B cell (primary cell): ENCODE data around the gene JSRP1. TPM values are rescaled to one million over a fixed set of nuclear protein-coding genes. Genes with fewer than 3 reads are reported as not detected.
A peak's percentile ranks its signal among the peaks of the same experiment; 100 is the strongest.

ENCODE experiments used
- ATAC-seq: fragments of 200-7000 bp; cut with Tn5 transposase; one replicate; pipeline ENCODE4 v1.10.0; 2021; ENCODE audit warnings: low read depth, mild to moderate bottlenecking, moderate number of reproducible peaks, moderate library complexity
- CTCF ChIA-PET: fragments of 350-600 bp; sonication (Branson Sonifier 250); formaldehyde crosslinking; loops from one replicate; lab custom pipeline; 2021; ENCODE audit warnings: antibody characterized with exemption, inconsistent platforms; lab: Charles Lee
- POLR2A ChIA-PET: fragments of 350-600 bp; sonication (Branson Sonifier 250); formaldehyde crosslinking; loops from one replicate; lab custom pipeline; 2021; ENCODE audit warnings: antibody characterized with exemption; lab: Charles Lee
- DNase-seq: peaks from one replicate; pipeline ENCODE4 v3.0.0; 2013
- H2AFZ ChIP-seq: 2 replicates; pipeline ENCODE4 v1.6.1; 2012; ENCODE audit warnings: mild to moderate bottlenecking, low read depth, low read length; ENCODE audit not compliant: insufficient read depth, poor library complexity, severe bottlenecking
- H3K27ac ChIP-seq, 2 donors: 1 replicate in 1 of 2; 2 replicates in 1 of 2; pipeline ENCODE4 v1.5.1; 2012 to 2013; ENCODE audit warnings: low read length in 2 of 2, mild to moderate bottlenecking in 2 of 2, moderate library complexity in 1 of 2
- H3K27me3 ChIP-seq, 4 experiments: fragments of 200-600 bp in 1 of 4; sonication (generic) in 1 of 4; replicated peaks in 1 of 4; 1 replicate in 2 of 4; 2 replicates in 2 of 4; pipeline versions ENCODE4 v1.6.1 to v1.7.0; 2013 to 2016; ENCODE audit warnings: low read length in 3 of 4, mild to moderate bottlenecking in 2 of 4, mixed read lengths in 1 of 4, moderate library complexity in 1 of 4; ENCODE audit not compliant: insufficient read depth in 4 of 4, control insufficient read depth in 3 of 4; ENCODE audit errors: control extremely low read depth in 1 of 4
- H3K36me3 ChIP-seq, 2 experiments: replicated peaks in 1 of 2; 1 replicate in 1 of 2; 2 replicates in 1 of 2; pipeline versions ENCODE4 v1.6.1 to v1.7.1; 2013; ENCODE audit warnings: low read length in 1 of 2; ENCODE audit not compliant: insufficient read depth in 2 of 2, control insufficient read depth in 1 of 2; ENCODE audit errors: control extremely low read depth in 1 of 2, extremely low read depth in 1 of 2
- H3K4me1 ChIP-seq, 2 donors: fragments of 200-600 bp in 1 of 2; sonication (generic) in 1 of 2; 1 replicate in 1 of 2; 2 replicates in 1 of 2; pipeline versions ENCODE4 v1.5.1 to v1.6.1; 2013 to 2017; ENCODE audit warnings: low read length in 2 of 2; ENCODE audit not compliant: control insufficient read depth in 2 of 2, insufficient read depth in 2 of 2
- H3K4me2 ChIP-seq: replicated peaks from 2 replicates; pipeline ENCODE3; 2012; ENCODE audit warnings: mild to moderate bottlenecking, low read depth, low read length; ENCODE audit not compliant: poor library complexity, severe bottlenecking
- H3K4me3 ChIP-seq, 5 experiments: fragments of 200-600 bp in 1 of 5; sonication (generic) in 1 of 5; 1 replicate in 3 of 5; 2 replicates in 2 of 5; pipeline versions ENCODE4 v1.5.1 to v1.7.0; 2011 to 2016; ENCODE audit warnings: low read length in 4 of 5, mild to moderate bottlenecking in 4 of 5, low read depth in 2 of 5, control low read depth in 1 of 5, moderate library complexity in 1 of 5; ENCODE audit not compliant: insufficient read depth in 1 of 5; ENCODE audit errors: control extremely low read depth in 1 of 5, extremely low read depth in 1 of 5
- H3K79me2 ChIP-seq: fragments of 200-600 bp; sonication (generic); one replicate; pipeline ENCODE4 v1.6.0; 2016; ENCODE audit warnings: low read length; ENCODE audit not compliant: control insufficient read depth, insufficient read depth
- H3K9ac ChIP-seq: fragments of 200-600 bp; sonication (generic); 2 replicates; pipeline ENCODE4 v1.6.1; 2017; ENCODE audit warnings: mild to moderate bottlenecking, low read length, moderate library complexity
- H3K9me3 ChIP-seq, 3 donors: one replicate each; pipeline versions ENCODE4 v1.6.1 to v1.7.1; 2013; ENCODE audit warnings: low read length in 2 of 3; ENCODE audit not compliant: control insufficient read depth in 2 of 3, insufficient read depth in 1 of 3; ENCODE audit errors: control extremely low read depth in 1 of 3
- H4K20me1 ChIP-seq: 2 replicates; pipeline ENCODE4 v1.6.0; 2012; ENCODE audit warnings: mild to moderate bottlenecking, low read length; ENCODE audit not compliant: insufficient read depth, control insufficient read depth, poor library complexity, severe bottlenecking
- H3K27ac Mint-ChIP-seq: one replicate; pipeline ENCODE4 v1.8.0; 2021; ENCODE audit warnings: mixed read lengths
- H3K27me3 Mint-ChIP-seq: one replicate; pipeline ENCODE4 v1.8.0; 2021; ENCODE audit warnings: mixed read lengths
- H3K4me1 Mint-ChIP-seq: one replicate; pipeline ENCODE4 v1.8.0; 2021; ENCODE audit warnings: mixed read lengths
- H3K4me3 Mint-ChIP-seq: one replicate; pipeline ENCODE4 v1.8.0; 2021; ENCODE audit warnings: mixed read lengths
- H3K9me3 Mint-ChIP-seq: one replicate; pipeline ENCODE4 v1.8.0; 2022; ENCODE audit warnings: mixed read lengths; ENCODE audit not compliant: insufficient read depth
- EZH2 ChIP-seq: IDR thresholded peaks from 2 replicates; pipeline ENCODE4 v1.6.1; 2012; ENCODE audit warnings: borderline replicate concordance, low read depth, mild to moderate bottlenecking, moderate library complexity, low read length; ENCODE audit not compliant: insufficient read depth, poor library complexity, severe bottlenecking
- WGBS: methylation state at CpG from one replicate; pipeline ENCODE4 v1.1.5; 2013; ENCODE audit warnings: missing lambda C conversion rate; ENCODE audit not compliant: insufficient coverage; 5-methylcytosine and 5-hydroxymethylcytosine counted together
- intact Hi-C: fragments of 100-400 bp; cut with micrococcal nuclease; formaldehyde crosslinking; loops from one replicate; pipeline ENCODE4 v1.10.0; 2022
- polyA plus RNA-seq: library from polyadenylated mRNA; depleted of rRNA; stranded (reverse); fragments of >200 nt; gene quantifications from 2 replicates; pipeline ENCODE4 v1.2.3, GENCODE V29; 2012
- total RNA-seq, 2 donors: library from RNA; stranded (reverse); fragments of 120-200 nt in 1 of 2; gene quantifications; 1 replicate in 1 of 2; 2 replicates in 1 of 2; pipeline versions ENCODE4 v1.2.3 to v1.2.4, GENCODE V29; 2013 to 2022
- TF ChIP-seq, protein P1 (sequence below): fragments of 200-600 bp; IDR thresholded peaks from one replicate; pipeline ENCODE4 v1.8.0; 2022; ENCODE audit warnings: antibody characterized with exemption, mild to moderate bottlenecking

JSRP1 gene
- total and polyA plus RNA-seq, 2 donors (not counting 1 experiment from before 2014, with no cell fraction given) = 2.1 to 3.0 TPM

DNA sequence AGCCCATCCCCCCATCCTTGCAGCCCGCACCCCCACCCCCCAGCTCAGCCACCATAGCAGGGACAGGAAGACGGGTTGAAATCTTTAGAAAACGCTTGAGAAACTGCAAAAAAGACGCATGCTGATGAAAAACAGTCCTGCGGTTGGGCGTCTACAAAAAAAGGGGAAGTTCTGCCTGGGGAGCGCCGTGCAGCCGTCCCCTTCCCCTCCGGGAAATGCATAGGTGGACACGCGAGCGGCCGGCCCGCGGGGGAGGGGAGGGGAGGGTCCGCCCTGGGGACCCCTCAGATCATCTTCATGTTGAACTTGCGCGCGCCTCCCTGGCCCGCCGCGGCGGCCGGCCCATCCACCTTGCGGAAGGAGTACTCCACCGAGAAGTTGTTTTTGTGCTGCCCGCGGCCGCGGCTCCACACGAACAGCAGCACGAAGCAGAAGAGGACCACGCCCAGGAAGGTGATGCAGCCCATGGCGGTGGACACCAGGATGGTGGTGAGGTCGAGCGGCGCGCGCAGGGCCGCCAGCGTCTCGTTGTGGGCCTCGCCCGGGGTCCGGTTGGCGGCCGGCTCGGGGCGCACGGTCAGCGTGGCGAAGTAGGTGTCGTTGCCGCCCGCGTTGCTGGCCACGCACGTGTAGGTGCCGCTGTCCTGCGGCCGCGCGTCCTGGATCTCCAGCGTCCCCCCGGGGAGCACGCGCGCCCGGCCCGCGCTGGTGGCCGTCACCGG lies 33.7 kb upstream of the JSRP1 start:
- POLR2A ChIA-PET = interaction anchor here (0.6 to 3.4 kb wide), 15 partner anchors 8 to 439 kb away, joined by 3 to 65 read pairs (median 5); no protein-coding TSS in a partner anchor
- ATAC-seq (peak; percentile 69), DNase-seq (peak; percentile 92)
- Mint-ChIP-seq H3K27ac (peak overlapping the region; percentile 87), H3K9me3 (no peaks in the 10 kb centered on the region), H3K27me3 (no peaks in the 10 kb centered on the region), H3K4me3 (peak overlapping the region; percentile 97), H3K4me1 (peaks cover 51% of the 10 kb centered on the region)
- H3K4me2 ChIP-seq = peak overlapping the region; percentile 82
- peak overlapping the region; percentile 30 to 82 (median 71) for H3K4me3 ChIP-seq
- peaks cover 46 to 62% of the 10 kb centered on the region in 2 donors for H3K4me1 ChIP-seq
- peaks cover 60% of the 10 kb centered on the region for H3K79me2 ChIP-seq
- H3K9me3 ChIP-seq = no peaks in the 10 kb centered on the region
- intact Hi-C loops = loop anchor here (1.0 to 5.0 kb wide), 3 partner anchors 15 to 42 kb away; no protein-coding TSS in a partner anchor
- peaks cover 0 to 14% of the 10 kb centered on the region in 2 experiments for H3K36me3 ChIP-seq
- H4K20me1 ChIP-seq = peaks cover 41% of the 10 kb centered on the region
- H3K27ac ChIP-seq = peak overlapping the region; percentile 75 to 81
- H3K9ac ChIP-seq = peak overlapping the region; percentile 69
- TF ChIP-seq, protein P1, sequence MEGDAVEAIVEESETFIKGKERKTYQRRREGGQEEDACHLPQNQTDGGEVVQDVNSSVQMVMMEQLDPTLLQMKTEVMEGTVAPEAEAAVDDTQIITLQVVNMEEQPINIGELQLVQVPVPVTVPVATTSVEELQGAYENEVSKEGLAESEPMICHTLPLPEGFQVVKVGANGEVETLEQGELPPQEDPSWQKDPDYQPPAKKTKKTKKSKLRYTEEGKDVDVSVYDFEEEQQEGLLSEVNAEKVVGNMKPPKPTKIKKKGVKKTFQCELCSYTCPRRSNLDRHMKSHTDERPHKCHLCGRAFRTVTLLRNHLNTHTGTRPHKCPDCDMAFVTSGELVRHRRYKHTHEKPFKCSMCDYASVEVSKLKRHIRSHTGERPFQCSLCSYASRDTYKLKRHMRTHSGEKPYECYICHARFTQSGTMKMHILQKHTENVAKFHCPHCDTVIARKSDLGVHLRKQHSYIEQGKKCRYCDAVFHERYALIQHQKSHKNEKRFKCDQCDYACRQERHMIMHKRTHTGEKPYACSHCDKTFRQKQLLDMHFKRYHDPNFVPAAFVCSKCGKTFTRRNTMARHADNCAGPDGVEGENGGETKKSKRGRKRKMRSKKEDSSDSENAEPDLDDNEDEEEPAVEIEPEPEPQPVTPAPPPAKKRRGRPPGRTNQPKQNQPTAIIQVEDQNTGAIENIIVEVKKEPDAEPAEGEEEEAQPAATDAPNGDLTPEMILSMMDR = no peak
- TF ChIP-seq EZH2 = no peak
- H2AFZ ChIP-seq = peak overlapping the region; percentile 50
- no peaks in the 10 kb centered on the region for H3K27me3 ChIP-seq
- CTCF ChIA-PET = interaction anchor here (0.6 to 3.2 kb wide), 15 partner anchors 9 to 328 kb away, joined by 3 to 30 read pairs (median 5); partner anchors contain the start of gene PLEKHJ1
- under 1% methylated on average over 74 of the region's 74 CpGs for WGBS
